H1 (cell line): ENCODE measurements around the gene BSN. TPM values are rescaled to one million over a fixed set of nuclear protein-coding genes. Genes with fewer than 3 reads are reported as not detected.

ENCODE experiments used
- CTCF ChIA-PET: fragments of 300-600 bp; sonication (Branson Sonifier 250); formaldehyde crosslinking; loops from one replicate; lab custom pipeline; 2021; ENCODE audit not compliant: partially characterized antibody; lab: Charles Lee
- POLR2A ChIA-PET: fragments of 300-600 bp; sonication (Branson Sonifier 250); formaldehyde crosslinking; loops from one replicate; lab custom pipeline; 2021; ENCODE audit warnings: inconsistent platforms; ENCODE audit not compliant: partially characterized antibody; lab: Charles Lee
- DNase-seq, 2 experiments: peaks; one replicate each; pipeline versions ENCODE4 v3.0.0 to v3.0.0-alpha.2; 2010 to 2022; ENCODE audit warnings: low spot score in 2 of 2, low read depth in 1 of 2, mixed read lengths in 1 of 2
- FAIRE-seq: peaks from 2 replicates; lab custom pipeline; 2011; peaks lifted over from hg19 to GRCh38; lab: Jason Lieb, UNC
- H2AFZ ChIP-seq: 2 replicates; pipeline ENCODE4 v1.8.1; 2012; ENCODE audit warnings: low read length, inconsistent platforms
- H2AK5ac ChIP-seq: 2 replicates; pipeline ENCODE4 v1.6.1; 2013; ENCODE audit warnings: low read depth, low read length
- H2BK120ac ChIP-seq: replicated peaks from 2 replicates; pipeline ENCODE3; 2013; ENCODE audit warnings: low read depth, low read length, inconsistent platforms
- H2BK12ac ChIP-seq: 2 replicates; pipeline ENCODE4 v1.6.1; 2013; ENCODE audit warnings: low read depth, low read length
- H2BK15ac ChIP-seq: 2 replicates; pipeline ENCODE4 v1.6.1; 2013; ENCODE audit warnings: low read length
- H2BK20ac ChIP-seq: 2 replicates; pipeline ENCODE4 v1.6.1; 2013; ENCODE audit warnings: low read length
- H2BK5ac ChIP-seq: 2 replicates; pipeline ENCODE4 v1.6.1; 2013; ENCODE audit warnings: low read depth, low read length
- H3K14ac ChIP-seq: 2 replicates; pipeline ENCODE4 v1.6.1; 2013; ENCODE audit warnings: inconsistent platforms; ENCODE audit not compliant: insufficient read length
- H3K18ac ChIP-seq: 2 replicates; pipeline ENCODE4 v1.6.1; 2013; ENCODE audit warnings: low read length; ENCODE audit errors: extremely low read depth
- H3K23ac ChIP-seq: 2 replicates; pipeline ENCODE4 v1.6.1; 2013; ENCODE audit warnings: inconsistent platforms; ENCODE audit not compliant: insufficient read length
- H3K23me2 ChIP-seq: 2 replicates; pipeline ENCODE4 v1.6.1; 2013; ENCODE audit warnings: low read depth, low read length
- H3K27ac ChIP-seq: 2 replicates; pipeline ENCODE4 v1.6.1; 2011; ENCODE audit warnings: low read depth, low read length, inconsistent platforms
- H3K27me3 ChIP-seq, 4 experiments: replicated peaks in 1 of 4; 1 replicate in 1 of 4; 2 replicates in 3 of 4; pipeline versions ENCODE4 v1.6.1 to v1.8.1; 2011 to 2013; ENCODE audit warnings: low read length in 3 of 4, mild to moderate bottlenecking in 3 of 4, inconsistent platforms in 2 of 4, mixed read lengths in 2 of 4, moderate library complexity in 1 of 4; ENCODE audit not compliant: control insufficient read depth in 3 of 4, insufficient read depth in 3 of 4; ENCODE audit errors: extremely low read depth in 1 of 4
- H3K36me3 ChIP-seq, 4 experiments: 2 replicates each; pipeline versions ENCODE4 v1.6.1 to v1.8.1; 2011 to 2013; ENCODE audit warnings: mild to moderate bottlenecking in 4 of 4, low read length in 3 of 4, moderate library complexity in 2 of 4, control low read depth in 1 of 4, inconsistent platforms in 1 of 4; ENCODE audit not compliant: insufficient read depth in 4 of 4, control insufficient read depth in 2 of 4
- H3K4ac ChIP-seq: replicated peaks from 2 replicates; pipeline ENCODE3; 2013; ENCODE audit warnings: low read length, low read depth, mixed read lengths, inconsistent platforms; ENCODE audit not compliant: insufficient read length
- H3K4me1 ChIP-seq, 4 experiments: replicated peaks in 1 of 4; 1 replicate in 1 of 4; 2 replicates in 3 of 4; pipeline versions ENCODE4 v1.6.1 to v1.8.1; 2011 to 2013; ENCODE audit warnings: low read length in 3 of 4, inconsistent platforms in 2 of 4, mixed read lengths in 1 of 4; ENCODE audit not compliant: insufficient read depth in 4 of 4, control insufficient read depth in 3 of 4
- H3K4me2 ChIP-seq, 2 experiments: 2 replicates each; pipeline versions ENCODE4 v1.6.1 to v1.8.1; 2011 to 2013; ENCODE audit warnings: low read depth in 2 of 2, low read length in 2 of 2, control low read depth in 1 of 2, inconsistent platforms in 1 of 2, mild to moderate bottlenecking in 1 of 2; ENCODE audit not compliant: insufficient read depth in 1 of 2
- H3K4me3 ChIP-seq, 4 experiments: fragments of 200-600, 300-600 bp in 1 of 4; sonication (generic), shearing (Covaris generic), sonication (Bioruptor Twin) in 1 of 4; 2 replicates each; pipeline versions ENCODE4 v1.5.1 to v1.8.1; 2011 to 2016; ENCODE audit warnings: low read length in 4 of 4, low read depth in 3 of 4, control low read depth in 2 of 4, inconsistent platforms in 2 of 4, mild to moderate bottlenecking in 2 of 4, mixed read lengths in 1 of 4, moderate library complexity in 1 of 4; ENCODE audit not compliant: insufficient read depth in 2 of 4; ENCODE audit errors: extremely low read depth in 1 of 4
- H3K56ac ChIP-seq: replicated peaks from 2 replicates; pipeline ENCODE3; 2013; ENCODE audit warnings: low read depth, mild to moderate bottlenecking, mixed read lengths, low read length, inconsistent platforms; ENCODE audit not compliant: insufficient read length
- H3K79me1 ChIP-seq: 2 replicates; pipeline ENCODE4 v1.6.1; 2013; ENCODE audit warnings: low read depth, low read length, control low read depth
- H3K79me2 ChIP-seq, 2 experiments: 2 replicates each; pipeline versions ENCODE4 v1.6.1 to v1.8.1; 2012 to 2013; ENCODE audit warnings: low read length in 2 of 2, mild to moderate bottlenecking in 2 of 2, inconsistent platforms in 1 of 2; ENCODE audit not compliant: insufficient read depth in 2 of 2, control insufficient read depth in 1 of 2
- H3K9ac ChIP-seq, 4 experiments: replicated peaks in 1 of 4; 1 replicate in 1 of 4; 2 replicates in 3 of 4; pipeline versions ENCODE4 v1.6.1 to v1.8.1; 2011 to 2013; ENCODE audit warnings: low read depth in 3 of 4, low read length in 3 of 4, control low read depth in 2 of 4, mild to moderate bottlenecking in 2 of 4, moderate library complexity in 2 of 4, inconsistent platforms in 1 of 4; ENCODE audit errors: extremely low read depth in 1 of 4
- H3K9me3 ChIP-seq, 2 experiments: 2 replicates each; pipeline versions ENCODE4 v1.6.1 to v1.8.1; 2012 to 2013; ENCODE audit warnings: mild to moderate bottlenecking in 2 of 2, moderate library complexity in 2 of 2, control low read depth in 1 of 2, inconsistent platforms in 1 of 2, low read depth in 1 of 2, low read length in 1 of 2, mixed read lengths in 1 of 2; ENCODE audit not compliant: insufficient read depth in 2 of 2
- H4K20me1 ChIP-seq, 2 experiments: replicated peaks in 1 of 2; 2 replicates each; pipeline versions ENCODE3 to v1.8.1; 2011 to 2013; ENCODE audit warnings: inconsistent platforms in 2 of 2, low read length in 2 of 2, mild to moderate bottlenecking in 1 of 2; ENCODE audit not compliant: insufficient read depth in 2 of 2, control insufficient read depth in 1 of 2
- H4K5ac ChIP-seq: 2 replicates; pipeline ENCODE4 v1.6.1; 2013; ENCODE audit warnings: low read length, low read depth, mixed read lengths, inconsistent platforms; ENCODE audit not compliant: insufficient read length
- H4K8ac ChIP-seq: 2 replicates; pipeline ENCODE4 v1.8.0; 2013; ENCODE audit warnings: mild to moderate bottlenecking, moderate library complexity, low read length, inconsistent platforms; ENCODE audit not compliant: insufficient read depth; ENCODE audit errors: extremely low read depth
- H4K91ac ChIP-seq: replicated peaks from 2 replicates; pipeline ENCODE3; 2013; ENCODE audit warnings: low read length, mixed read lengths, inconsistent platforms; ENCODE audit not compliant: insufficient read length
- CBX8 ChIP-seq: fragments of 300-800, 300-1000 bp; sonication (generic); IDR thresholded peaks from 2 replicates; pipeline ENCODE4 v1.7.1; 2016; ENCODE audit warnings: low read depth, low read length, borderline replicate concordance
- CTCF ChIP-seq, 3 experiments: IDR thresholded peaks; 1 replicate in 2 of 3; 2 replicates in 1 of 3; pipeline versions ENCODE4 v1.5.1 to v1.6.1; 2011; ENCODE audit warnings: low read length in 3 of 3, mild to moderate bottlenecking in 3 of 3, inconsistent platforms in 2 of 3, low read depth in 1 of 3, moderate library complexity in 1 of 3; ENCODE audit not compliant: insufficient read depth in 1 of 3; ENCODE audit errors: control extremely low read depth in 1 of 3
- FOSL1 ChIP-seq: IDR thresholded peaks from 2 replicates; pipeline ENCODE4 v1.6.1; 2011; ENCODE audit warnings: mild to moderate bottlenecking, low read depth, low read length, moderate library complexity; ENCODE audit not compliant: insufficient read depth
- JUN ChIP-seq: IDR thresholded peaks from 2 replicates; pipeline ENCODE4 v1.6.1; 2011; ENCODE audit warnings: low read depth, mild to moderate bottlenecking, improper control_type of control experiment, low read length
- NANOG ChIP-seq: IDR thresholded peaks from 2 replicates; pipeline ENCODE4 v1.6.1; 2011; ENCODE audit warnings: low read length, low read depth, mild to moderate bottlenecking, inconsistent platforms; ENCODE audit not compliant: insufficient read depth, poor library complexity, severe bottlenecking
- RAD21 ChIP-seq, 2 experiments: IDR thresholded peaks in 1 of 2; conservative IDR thresholded peaks in 1 of 2; 2 replicates each; pipeline ENCODE4 v1.6.1; 2011; ENCODE audit warnings: low read depth in 2 of 2, low read length in 2 of 2, improper control_type of control experiment in 1 of 2, inconsistent platforms in 1 of 2, mild to moderate bottlenecking in 1 of 2, moderate library complexity in 1 of 2
- RBBP5 ChIP-seq: IDR thresholded peaks from 2 replicates; pipeline ENCODE4 v1.7.1; 2012; ENCODE audit warnings: low read depth, mild to moderate bottlenecking, inconsistent platforms, low read length, moderate library complexity, borderline replicate concordance
- TEAD4 ChIP-seq: IDR thresholded peaks from 2 replicates; pipeline ENCODE4 v1.6.1; 2012; ENCODE audit warnings: low read depth, low read length, inconsistent platforms, mixed read lengths
- USF2 ChIP-seq: IDR thresholded peaks from 2 replicates; pipeline ENCODE4 v1.6.1; 2011; ENCODE audit warnings: low read length, improper control_type of control experiment
- WGBS, 2 experiments: shearing (Covaris generic) in 1 of 2; methylation state at CpG; one replicate each; pipeline versions ENCODE4 v1.1.6 to v1.1.7; 2013 to 2015; ENCODE audit warnings: low lambda C conversion rate in 2 of 2, mixed read lengths in 2 of 2, inconsistent platforms in 1 of 2, low coverage in 1 of 2, missing lambda C conversion rate in 1 of 2; ENCODE audit not compliant: insufficient replicate concordance in 2 of 2, insufficient coverage in 1 of 2, insufficient read length in 1 of 2; ENCODE audit errors: extremely low coverage in 1 of 2, missing lambda C conversion rate in 1 of 2; 5-methylcytosine and 5-hydroxymethylcytosine counted together
- polyA plus RNA-seq, 7 experiments: library from polyadenylated mRNA; depleted of rRNA in 3 of 7; stranded (reverse) in 5 of 7; unstranded in 2 of 7; fragments of >200 nt in 5 of 7; fragments of 200-250 nt in 2 of 7; gene quantifications; 1 replicate in 5 of 7; 2 replicates in 1 of 7; 4 replicates in 1 of 7; pipeline versions ENCODE4 v1.2.1 to v1.2.3, GENCODE V29; 2011 to 2013; ENCODE audit warnings: missing spikeins in 2 of 7, mixed read lengths in 2 of 7
- total RNA-seq: library from RNA; stranded (reverse); fragmentation: NEBNext Ultra II Directional; extraction: Animal tissue kit (Norgen Biotek cat#: 25700); gene quantifications from 2 replicates; pipeline ENCODE4 v1.2.1, GENCODE V29; 2021

Gene BSN
- total and polyA plus RNA-seq, 2 of the 8 experiments (the other 6 are each of a cell fraction or from before 2014, with no cell fraction given) = 0.60 to 3.0 TPM

GRCh38 chr3:49518016-49518415 lies 36.3 kb upstream of the BSN start:
- H3K56ac ChIP-seq = no peak overlapping the region
- H2BK120ac ChIP-seq = no peak overlapping the region
- no peak overlapping the region for H3K4ac ChIP-seq
- no peak overlapping the region for H4K91ac ChIP-seq
- no peak overlapping the region for H4K8ac ChIP-seq
- H3K4me3 ChIP-seq = no peak overlapping the region
- H3K14ac ChIP-seq = no peak overlapping the region
- WGBS, 2 experiments = 93% methylated on average over 3 of the region's 3 CpGs; no CpG with 5 or more reads in 1 of the 2 experiments
- no peak overlapping the region for H3K18ac ChIP-seq
- no peak overlapping the region for H3K4me2 ChIP-seq
- H2BK12ac ChIP-seq = no peak overlapping the region
- POLR2A ChIA-PET = interaction anchor here (1.1 to 1.2 kb wide), 2 partner anchors 9 to 34 kb away, joined by 3 read pairs; no protein-coding TSS in a partner anchor
- H3K23ac ChIP-seq = no peak overlapping the region
- peaks cover 4 to 38% (median 13%) of the 10 kb centered on the region in 4 experiments; a peak in 6 of 8 replicates for H3K36me3 ChIP-seq
- peaks cover 3 to 13% of the 10 kb centered on the region in 2 experiments for H4K20me1 ChIP-seq
- H3K23me2 ChIP-seq = no peaks in the 10 kb centered on the region
- H3K9me3 ChIP-seq = no peaks in the 10 kb centered on the region
- H3K4me1 ChIP-seq = peaks cover 0 to 4% (median 0%) of the 10 kb centered on the region in 4 experiments; a peak in 3 of 7 replicates
- H2AK5ac ChIP-seq = no peak overlapping the region
- CTCF ChIA-PET = interaction anchor here (0.9 to 6.9 kb wide), 5 partner anchors 9 to 69 kb away, joined by 3 to 25 read pairs (median 9); no protein-coding TSS in a partner anchor
- H2AFZ ChIP-seq = no peak overlapping the region
- H3K79me1 ChIP-seq = peaks cover 12% of the 10 kb centered on the region
- no peak for DNase-seq
- H2BK20ac ChIP-seq = no peak overlapping the region
- H3K27ac ChIP-seq = no peak overlapping the region
- FAIRE-seq = no peak
- H4K5ac ChIP-seq = no peak overlapping the region
- peaks cover 0 to 36% of the 10 kb centered on the region in 2 experiments; a peak in 3 of 4 replicates for H3K79me2 ChIP-seq
- no peak overlapping the region for H2BK5ac ChIP-seq
- no peaks in the 10 kb centered on the region for H3K27me3 ChIP-seq
- H2BK15ac ChIP-seq = no peak overlapping the region
- H3K9ac ChIP-seq = no peak overlapping the region
- TF ChIP-seq FOSL1 (no peak), RAD21 (IDR thresholded peaks at IDR 0.05 in 1 of 2, conservative IDR thresholded peaks at IDR 0.05 in 1 of 2; ENCODE audit: low read depth in 2 of 2, low read length in 2 of 2) (no peak), TEAD4 (no peak), NANOG (no peak), CBX8 (no peak), JUN (no peak), CTCF (IDR thresholded peaks at IDR 0.05; ENCODE audit: control extremely low read depth in 1 of 3, insufficient read depth in 1 of 3, low read depth in 1 of 3, low read length in 3 of 3) (no peak), RBBP5 (no peak), USF2 (no peak)
